Measurements from ENCODE around the gene GFI1B. TPM values are rescaled to one million over a fixed set of nuclear protein-coding genes. Genes with fewer than 3 reads are reported as not detected.
A peak's percentile ranks its signal among the peaks of the same experiment; 100 is the strongest.
"Not testable (repeated sequence)": the region's sequence is repeated elsewhere in the genome, so short reads cannot be mapped to it uniquely, and the experiment has no call there.

The GFI1B gene
- total RNA-seq, 1 experiment from 2014 or later = 0.74 TPM

DNA sequence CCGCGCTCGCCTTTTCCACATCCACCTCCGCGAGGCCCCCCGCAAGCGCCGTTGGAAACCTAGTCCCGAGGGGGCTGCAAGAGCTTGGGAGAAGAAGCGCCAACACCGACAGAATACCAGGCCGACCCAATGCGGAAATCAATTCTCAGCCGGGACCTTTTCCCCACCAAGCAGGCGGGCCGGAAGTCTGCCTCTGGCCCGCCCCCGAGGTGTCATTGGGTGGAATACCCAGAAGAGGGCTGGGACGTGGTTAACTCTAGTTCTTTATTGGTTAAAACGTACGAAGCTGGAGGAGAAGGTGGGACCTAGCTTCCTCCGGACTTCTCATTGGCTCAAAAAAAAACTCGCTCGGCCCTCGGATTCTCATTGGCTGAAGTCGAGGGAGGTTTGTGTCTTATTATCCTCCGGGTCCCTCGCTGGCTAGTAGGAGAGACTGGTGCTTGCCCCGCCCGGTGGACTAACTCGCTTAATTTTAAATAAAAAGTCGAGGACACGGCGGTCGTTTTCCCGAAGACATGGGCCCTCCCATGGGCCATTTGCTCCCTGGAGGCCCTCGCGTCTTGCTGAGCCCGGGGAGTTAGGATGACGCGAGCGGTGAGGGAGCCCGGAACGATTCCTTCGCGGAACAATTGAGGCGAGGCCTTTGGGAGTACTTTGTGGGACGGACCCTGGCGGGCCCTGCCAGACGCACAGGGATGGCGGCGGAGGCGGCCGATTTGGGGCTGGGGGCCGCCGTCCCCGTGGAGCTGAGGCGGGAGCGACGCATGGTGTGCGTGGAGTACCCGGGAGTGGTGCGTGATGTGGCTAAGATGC lies 52.0 kb downstream of the GFI1B start, which contains the start of gene GTF3C5:
GTF3C5 (plus strand) TSS at position 681 of the 813 bp plus-strand sequence; CDS start at position 696, 15 bp downstream.
- DNase-seq (ENCODE audit: low read depth, low spot score) = peak; percentile 99
- in situ Hi-C loops (cut with HindIII; ENCODE audit: low pct_unique_long_range_greater_than_20kb, low sequenced_read_pairs) = no loop called here

DNA sequence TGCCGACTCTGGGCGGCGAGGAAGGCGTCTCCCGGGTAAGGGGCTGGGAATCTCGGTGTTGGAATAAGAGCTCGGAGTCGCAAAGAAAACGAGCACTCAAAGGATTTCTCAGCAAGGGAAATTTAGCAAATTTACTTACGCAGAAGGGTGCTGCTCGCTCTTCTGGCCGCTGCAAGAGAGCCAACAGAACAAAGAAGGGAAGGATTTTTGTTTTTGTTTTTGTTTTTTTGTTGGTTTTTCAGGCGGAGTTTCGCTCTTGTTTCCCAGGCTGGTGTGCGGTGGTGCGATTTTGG lies 52.6 kb downstream of the GFI1B start:
- no peak for DNase-seq (ENCODE audit: low read depth, low spot score)
- in situ Hi-C loops (cut with HindIII; ENCODE audit: low pct_unique_long_range_greater_than_20kb, low sequenced_read_pairs) = no loop called here

DNA sequence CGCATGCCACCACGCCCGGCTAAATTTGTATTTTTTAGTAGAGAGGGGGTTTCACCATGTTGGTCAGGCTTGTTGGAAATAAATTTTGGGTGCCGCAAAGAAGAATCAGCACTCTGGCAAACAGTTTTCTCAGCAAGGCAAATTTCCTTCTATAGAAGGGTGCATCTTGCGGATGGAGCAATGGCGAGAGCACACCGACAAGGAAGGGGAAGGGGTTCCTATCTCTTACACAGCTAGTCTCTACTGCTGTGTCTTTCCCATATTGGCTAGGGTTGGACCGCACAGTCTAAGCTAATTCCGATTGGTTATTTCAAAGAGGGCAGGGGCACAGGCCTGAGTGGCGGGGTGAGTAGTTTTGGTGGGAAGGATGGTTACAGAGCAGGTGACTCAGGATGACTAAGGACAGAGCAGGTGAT lies 53.0 kb downstream of the GFI1B start:
- in situ Hi-C loops (cut with HindIII; ENCODE audit: low pct_unique_long_range_greater_than_20kb, low sequenced_read_pairs) = no loop called here
- DNase-seq (ENCODE audit: low read depth, low spot score) = no peak

DNA sequence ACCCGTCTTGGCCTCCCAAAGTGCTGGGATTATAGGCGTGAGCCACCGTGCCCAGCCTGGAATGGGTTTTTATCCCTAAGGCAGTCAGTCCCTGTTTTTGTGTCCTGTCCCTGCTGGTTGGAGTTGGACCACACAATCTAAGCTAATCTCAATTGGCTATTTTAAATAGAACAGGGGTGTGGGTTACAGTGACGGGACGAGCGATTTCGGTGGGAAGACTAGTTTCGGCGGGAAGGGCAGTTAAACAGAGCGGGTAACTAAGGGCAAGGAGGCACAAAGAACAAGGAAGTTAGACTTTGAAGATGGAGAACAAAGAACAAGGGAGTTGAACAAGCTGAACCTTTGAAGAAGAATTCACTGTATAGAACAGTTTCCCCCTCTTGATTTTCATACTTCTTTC lies 53.7 kb downstream of the GFI1B start:
- no peak for DNase-seq (ENCODE audit: low read depth, low spot score)
- in situ Hi-C loops (cut with HindIII; ENCODE audit: low pct_unique_long_range_greater_than_20kb, low sequenced_read_pairs) = no loop called here

DNA sequence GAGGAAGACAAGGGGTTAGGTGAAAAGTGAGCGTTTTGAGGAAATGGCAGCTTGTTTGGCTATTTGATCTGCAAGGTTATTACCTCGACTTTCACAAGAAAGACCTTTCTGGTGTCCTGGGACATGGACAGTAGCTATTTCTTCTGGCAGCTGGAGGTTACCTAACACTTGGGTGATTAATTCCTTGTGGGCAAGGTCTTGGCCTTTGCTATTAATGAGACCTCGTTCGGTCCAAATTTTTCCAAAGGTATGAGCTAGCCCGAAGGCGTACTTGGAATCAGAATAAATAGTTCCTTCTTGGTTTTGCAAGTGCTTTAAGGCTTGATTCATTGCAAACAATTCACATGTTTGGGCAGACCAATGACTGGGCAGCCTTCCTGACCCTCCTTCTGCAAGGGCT lies 57.2 kb downstream of the GFI1B start:
- in situ Hi-C loops (cut with HindIII; ENCODE audit: low pct_unique_long_range_greater_than_20kb, low sequenced_read_pairs) = no loop called here
- DNase-seq (ENCODE audit: low read depth, low spot score) = no peak

DNA sequence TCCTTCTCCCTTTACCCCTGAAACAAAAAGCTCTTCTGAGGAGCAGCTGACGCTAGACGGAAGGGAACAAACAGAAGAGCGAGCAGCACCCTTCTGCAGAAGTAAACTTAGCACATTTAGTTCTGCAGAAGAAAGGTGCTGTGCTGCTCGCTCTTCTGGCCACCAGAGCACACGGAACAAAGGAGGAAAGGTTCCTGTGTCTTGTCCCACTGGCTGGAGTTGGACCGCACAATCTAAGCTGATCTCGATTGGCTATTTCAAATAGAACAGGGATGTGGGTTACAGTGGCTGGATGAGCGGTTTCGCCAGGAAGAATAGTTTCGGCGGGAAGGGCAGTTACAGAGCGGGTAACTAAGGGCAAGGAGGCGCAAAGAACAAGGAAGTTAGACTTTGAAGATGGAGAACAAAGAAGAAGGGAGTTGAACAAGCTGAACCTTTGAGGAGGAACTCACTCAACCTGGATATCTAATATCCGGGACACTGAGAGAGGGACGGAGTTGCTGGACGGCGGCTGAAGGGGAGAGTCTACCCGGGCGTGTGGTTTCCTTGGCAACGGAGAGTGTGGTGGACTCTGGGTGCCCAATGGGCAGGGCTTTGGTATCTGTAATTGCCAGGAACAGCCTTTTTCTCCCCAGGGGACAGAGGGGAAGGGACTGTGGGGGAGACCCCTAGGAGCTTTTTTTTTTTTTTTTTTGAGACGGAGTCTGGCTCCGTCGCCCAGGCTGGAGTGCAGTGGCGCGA lies 59.5 kb downstream of the GFI1B start:
- in situ Hi-C loops (cut with HindIII; ENCODE audit: low pct_unique_long_range_greater_than_20kb, low sequenced_read_pairs) = no loop called here
- DNase-seq (ENCODE audit: low read depth, low spot score) = no peak

DNA sequence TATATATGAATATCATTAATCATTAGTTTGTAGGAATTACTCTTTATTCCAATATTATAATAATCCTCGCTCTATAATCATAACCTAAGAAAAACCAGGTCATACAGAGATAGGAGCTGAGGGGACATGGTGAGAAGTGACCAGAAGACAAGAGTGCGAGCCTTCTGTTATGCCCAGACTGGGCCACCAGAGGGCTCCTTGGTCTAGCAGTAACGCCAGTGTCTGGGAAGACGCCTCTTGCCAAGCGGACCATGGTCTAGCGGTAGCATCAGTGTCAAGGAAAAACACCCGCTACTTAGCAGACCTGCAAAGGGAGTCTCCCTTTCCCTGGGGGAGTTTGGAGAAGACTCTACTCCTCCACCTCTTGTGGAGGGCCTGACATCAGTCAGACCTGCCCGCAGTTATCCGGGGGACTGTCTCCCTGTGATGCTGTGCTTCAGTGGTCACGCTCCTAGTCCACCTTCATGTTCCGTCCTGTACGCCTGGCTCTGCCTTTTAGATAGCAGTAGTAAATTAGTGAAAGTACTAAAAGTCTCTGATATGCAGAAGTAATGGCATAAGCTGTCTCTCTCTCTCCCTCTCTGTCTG lies 62.5 kb downstream of the GFI1B start:
- peak; percentile 57 for DNase-seq (ENCODE audit: low read depth, low spot score)
- in situ Hi-C loops (cut with HindIII; ENCODE audit: low pct_unique_long_range_greater_than_20kb, low sequenced_read_pairs) = not testable (repeated sequence)

Small RNAs within 50 kb of the gene (small RNA-seq; reads per million reads assigned to genes)
- gene AL593851.1 (0 reads per million in 2 experiments), gene MIR548AW (0 to 0.19 reads per million in 2 experiments), gene RNU7-21P (0 reads per million in 2 experiments)

Other genes with a start within 250 kb of the GFI1B start
- 0.21 TPM in 1 of 2 replicates, not detected in the other for gene AK8, start 100.4 kb upstream of the GFI1B start, total RNA-seq (2014; rRNA removed; shearing (Covaris generic))
- gene SPACA9, start 99.8 kb upstream of the GFI1B start, total RNA-seq (2014; rRNA removed; shearing (Covaris generic)) = 3.4 and 4.7 TPM in 2 replicates
- 38.0 and 45.6 TPM in 2 replicates for gene TSC1, start 34.1 kb upstream of the GFI1B start, total RNA-seq (2014; rRNA removed; shearing (Covaris generic))
- 58.8 and 64.3 TPM in 2 replicates for gene GTF3C5, start 52.3 kb downstream of the GFI1B start, total RNA-seq (2014; rRNA removed; shearing (Covaris generic))
- gene CEL, start 83.3 kb downstream of the GFI1B start, total RNA-seq (2014; rRNA removed; shearing (Covaris generic)) = 0.11 TPM in 1 of 2 replicates, not detected in the other
- 22.4 and 26.6 TPM in 2 replicates for gene RALGDS, start 142.5 kb downstream of the GFI1B start, total RNA-seq (2014; rRNA removed; shearing (Covaris generic))
- gene GBGT1, start 185.2 kb downstream of the GFI1B start, total RNA-seq (2014; rRNA removed; shearing (Covaris generic)) = not detected in 2 replicates
- gene OBP2B, start 230.6 kb downstream of the GFI1B start, total RNA-seq (2014; rRNA removed; shearing (Covaris generic)) = not detected in 2 replicates